Peyer's patch (tissue), 4 donors: ENCODE results near the gene LRGUK. TPM values are rescaled to one million over a fixed set of nuclear protein-coding genes. Genes with fewer than 3 reads are reported as not detected.

Experiments
- DNase-seq, 3 donors: peaks; one replicate each; pipeline ENCODE4 v3.0.0-alpha.2; 2017 to 2019
- H3K27ac ChIP-seq, 4 donors: fragments of 200-600 bp; sonication (generic); one replicate each; pipeline ENCODE4 v1.5.1; 2016 to 2019
- H3K27me3 ChIP-seq, 2 donors: fragments of 200-600 bp; sonication (generic); one replicate each; pipeline ENCODE4 v1.5.1; 2019
- H3K36me3 ChIP-seq, 3 donors: fragments of 200-600 bp; sonication (generic); one replicate each; pipeline ENCODE4 v1.5.1; 2016 to 2019
- H3K4me1 ChIP-seq, 4 donors: fragments of 200-600 bp; sonication (generic); one replicate each; pipeline ENCODE4 v1.5.1; 2016 to 2019
- H3K4me3 ChIP-seq, 4 donors: fragments of 200-600 bp; sonication (generic); 1 replicate in 3 of 4; 2 replicates in 1 of 4; pipeline ENCODE4 v1.5.1; 2016 to 2019; ENCODE audit warnings: mild to moderate bottlenecking in 1 of 4
- H3K9me3 ChIP-seq, 4 donors: fragments of 200-600 bp; sonication (generic); one replicate each; pipeline ENCODE4 v1.5.1; 2016 to 2019; ENCODE audit warnings: mild to moderate bottlenecking in 1 of 4
- POLR2A ChIP-seq, 2 donors: fragments of 450-650 bp; IDR thresholded peaks; one replicate each; pipeline ENCODE4 v1.5.1; 2017; ENCODE audit warnings: antibody characterized with exemption in 2 of 2, mild to moderate bottlenecking in 2 of 2, moderate library complexity in 2 of 2
- total RNA-seq, 4 donors: library from RNA; depleted of rRNA; stranded (reverse); fragments of >200 nt; gene quantifications; one replicate each; pipeline ENCODE4 v1.1.0, GENCODE V29; 2016
- TF ChIP-seq, protein P1 (sequence below), 6 experiments: fragments of 450-650 bp in 4 of 6; fragments of 200-600 bp in 2 of 6; sonication (generic) in 1 of 6; IDR thresholded peaks; one replicate each; pipeline ENCODE4 v1.5.1; 2017 to 2019; ENCODE audit warnings: antibody characterized with exemption in 6 of 6, mild to moderate bottlenecking in 3 of 6, moderate library complexity in 1 of 6

Gene LRGUK
- total RNA-seq, 4 donors from 2014 or later = 0.40 to 3.3 (median 1.0) TPM

DNA sequence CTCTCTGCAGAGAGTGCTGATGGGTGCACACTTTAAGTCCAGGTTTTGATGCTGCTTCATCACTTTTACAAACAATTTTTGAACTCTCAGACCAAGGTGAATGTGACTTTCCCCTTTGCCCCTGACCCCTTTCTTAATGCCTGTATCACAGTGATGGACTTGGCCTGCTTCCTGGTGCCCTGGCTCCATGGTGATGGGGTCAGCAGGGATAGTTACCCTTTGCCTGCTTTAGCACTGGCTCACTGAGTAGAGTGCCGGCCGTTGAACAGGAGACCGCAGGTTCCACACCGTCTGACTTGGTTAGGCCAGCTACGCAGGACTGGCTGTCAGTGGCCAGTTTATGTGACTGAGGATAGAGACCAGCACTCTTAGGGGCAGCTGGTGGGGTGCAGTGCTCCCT lies 40.1 kb downstream of the LRGUK start:
- Histone ChIP-seq H3K4me3 (no peak overlapping the region), H3K36me3 (no peaks in the 10 kb centered on the region), H3K27me3 (no peaks in the 10 kb centered on the region), H3K9me3 (no peaks in the 10 kb centered on the region), H3K27ac (no peak overlapping the region), H3K4me1 (no peaks in the 10 kb centered on the region)
- TF ChIP-seq POLR2A (IDR thresholded peaks at IDR 0.05) = no peak
- TF ChIP-seq, protein P1, sequence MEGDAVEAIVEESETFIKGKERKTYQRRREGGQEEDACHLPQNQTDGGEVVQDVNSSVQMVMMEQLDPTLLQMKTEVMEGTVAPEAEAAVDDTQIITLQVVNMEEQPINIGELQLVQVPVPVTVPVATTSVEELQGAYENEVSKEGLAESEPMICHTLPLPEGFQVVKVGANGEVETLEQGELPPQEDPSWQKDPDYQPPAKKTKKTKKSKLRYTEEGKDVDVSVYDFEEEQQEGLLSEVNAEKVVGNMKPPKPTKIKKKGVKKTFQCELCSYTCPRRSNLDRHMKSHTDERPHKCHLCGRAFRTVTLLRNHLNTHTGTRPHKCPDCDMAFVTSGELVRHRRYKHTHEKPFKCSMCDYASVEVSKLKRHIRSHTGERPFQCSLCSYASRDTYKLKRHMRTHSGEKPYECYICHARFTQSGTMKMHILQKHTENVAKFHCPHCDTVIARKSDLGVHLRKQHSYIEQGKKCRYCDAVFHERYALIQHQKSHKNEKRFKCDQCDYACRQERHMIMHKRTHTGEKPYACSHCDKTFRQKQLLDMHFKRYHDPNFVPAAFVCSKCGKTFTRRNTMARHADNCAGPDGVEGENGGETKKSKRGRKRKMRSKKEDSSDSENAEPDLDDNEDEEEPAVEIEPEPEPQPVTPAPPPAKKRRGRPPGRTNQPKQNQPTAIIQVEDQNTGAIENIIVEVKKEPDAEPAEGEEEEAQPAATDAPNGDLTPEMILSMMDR (IDR thresholded peaks at IDR 0.05) = no peak
- DNase-seq = no peak

DNA sequence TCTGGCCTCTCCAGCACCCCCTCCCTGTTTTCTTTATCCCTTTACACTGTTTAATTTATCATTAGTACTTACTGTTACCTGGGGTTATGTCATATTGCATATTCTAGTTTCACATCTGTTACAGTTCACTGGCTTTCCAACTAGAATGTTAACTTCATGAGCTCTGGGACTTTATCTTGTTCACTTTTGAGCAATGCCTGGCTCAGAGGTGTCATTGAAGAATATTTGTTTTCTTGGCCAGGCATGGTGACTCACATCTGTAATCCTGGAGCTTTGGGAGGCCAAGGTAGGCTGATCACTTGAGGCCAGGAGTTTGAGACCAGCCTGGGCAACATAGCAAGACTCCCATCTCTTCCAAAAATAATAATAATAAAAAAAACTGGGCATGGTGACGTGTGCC lies 40.7 kb downstream of the LRGUK start:
- H3K4me3 ChIP-seq = no peak overlapping the region
- DNase-seq = no peak
- TF ChIP-seq, protein P1 (IDR thresholded peaks at IDR 0.05) = no peak
- no peak for TF ChIP-seq POLR2A (IDR thresholded peaks at IDR 0.05)

DNA sequence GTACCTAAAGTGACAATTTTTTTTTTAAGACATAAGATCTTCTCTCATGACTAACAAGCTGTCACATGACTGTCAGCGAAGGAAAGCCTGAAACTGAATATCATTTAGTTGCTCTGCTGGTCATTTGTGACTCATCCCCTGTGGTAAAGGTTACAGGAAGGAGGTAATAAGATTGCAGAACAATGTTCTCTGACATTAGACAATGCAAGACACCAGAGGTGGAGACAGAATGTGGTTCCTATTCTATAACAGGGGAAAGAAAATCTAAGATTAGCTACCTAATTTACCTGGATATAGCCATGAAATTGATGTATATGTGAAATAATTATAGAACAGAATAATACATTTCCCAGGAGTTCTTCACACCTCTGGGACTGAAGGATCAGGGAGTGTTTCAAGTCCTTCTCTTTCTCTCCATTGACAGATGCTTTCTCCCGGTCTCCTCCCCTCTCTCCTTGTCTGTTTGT lies 47.7 kb downstream of the LRGUK start:
- TF ChIP-seq, protein P1 (IDR thresholded peaks at IDR 0.05) = no peak
- TF ChIP-seq POLR2A (IDR thresholded peaks at IDR 0.05) = no peak
- peak in 1 of 3 donors; percentile 48 for DNase-seq

More for the DNA sequence above, 40.7 kb downstream of the LRGUK start:
- Histone ChIP-seq H3K4me1 (no peaks in the 10 kb centered on the region), H3K27me3 (no peaks in the 10 kb centered on the region), H3K9me3 (no peaks in the 10 kb centered on the region), H3K27ac (no peak overlapping the region), H3K36me3 (no peaks in the 10 kb centered on the region)

DNA sequence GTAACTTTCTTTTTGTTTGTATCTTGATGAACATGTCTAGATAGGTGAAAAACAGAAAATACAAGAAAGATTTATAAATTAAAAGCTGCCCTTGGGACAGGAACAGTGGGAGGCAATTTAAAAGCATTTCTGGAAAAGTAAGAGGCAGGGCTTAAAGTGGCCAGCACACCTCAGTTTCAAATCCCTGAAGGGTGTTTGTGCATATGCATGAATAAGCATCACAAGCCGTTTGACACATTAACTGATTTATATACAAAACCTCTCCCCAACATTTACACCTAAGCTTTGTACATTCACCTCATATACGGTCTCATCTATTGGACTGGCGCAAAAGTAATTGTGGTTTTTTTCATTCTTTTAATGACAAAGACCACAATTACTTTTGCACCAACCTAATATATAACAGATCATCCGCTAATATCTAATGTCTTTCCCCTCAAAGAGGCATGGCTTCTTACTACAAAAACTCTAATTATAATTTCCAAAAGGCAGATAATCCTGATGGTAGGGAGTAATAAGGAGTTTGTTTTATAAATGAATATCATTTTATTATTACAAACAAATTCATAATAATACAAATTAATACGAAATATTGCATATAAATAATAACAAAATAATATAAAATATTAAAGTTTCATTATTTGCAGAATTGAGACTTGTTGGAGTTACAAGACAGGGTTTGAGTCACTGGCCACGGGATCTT lies 48.3 kb downstream of the LRGUK start:
- Histone ChIP-seq H3K4me1 (no peaks in the 10 kb centered on the region), H3K27ac (no peak overlapping the region), H3K9me3 (no peaks in the 10 kb centered on the region), H3K4me3 (no peak overlapping the region), H3K27me3 (no peaks in the 10 kb centered on the region), H3K36me3 (no peaks in the 10 kb centered on the region)
- no peak for TF ChIP-seq POLR2A (IDR thresholded peaks at IDR 0.05)
- TF ChIP-seq, protein P1 (IDR thresholded peaks at IDR 0.05) = no peak
- DNase-seq = no peak

More for the DNA sequence above, 47.7 kb downstream of the LRGUK start:
- Histone ChIP-seq H3K4me3 (no peak overlapping the region), H3K27ac (no peak overlapping the region), H3K27me3 (no peaks in the 10 kb centered on the region), H3K9me3 (no peaks in the 10 kb centered on the region), H3K4me1 (no peaks in the 10 kb centered on the region), H3K36me3 (no peaks in the 10 kb centered on the region)

DNA sequence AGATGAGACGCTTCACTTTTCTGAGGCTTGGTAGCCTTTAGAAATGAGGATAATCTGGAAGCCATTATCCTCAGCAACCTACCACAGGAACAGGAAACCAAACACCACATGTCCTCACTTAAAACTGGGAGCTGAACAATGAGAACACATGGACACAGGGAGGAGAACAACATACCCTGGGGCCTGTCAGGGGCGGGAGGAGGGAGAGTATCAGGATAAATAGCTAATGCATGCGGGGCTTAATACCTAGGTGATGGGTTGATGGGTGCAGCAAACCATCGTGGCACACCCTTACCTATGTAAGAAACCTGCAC lies 48.9 kb downstream of the LRGUK start:
- Histone ChIP-seq H3K4me3 (no peak overlapping the region), H3K36me3 (no peaks in the 10 kb centered on the region)

More for the DNA sequence above, 48.9 kb downstream of the LRGUK start:
- Histone ChIP-seq H3K9me3 (no peaks in the 10 kb centered on the region), H3K27ac (no peak overlapping the region), H3K4me1 (no peaks in the 10 kb centered on the region), H3K27me3 (no peaks in the 10 kb centered on the region)
- no peak for TF ChIP-seq POLR2A (IDR thresholded peaks at IDR 0.05)
- TF ChIP-seq, protein P1 (IDR thresholded peaks at IDR 0.05) = no peak
- DNase-seq = no peak
